Left lung (tissue), 10 donors: Measurements from ENCODE around the gene NIN. TPM values are rescaled to one million over a fixed set of nuclear protein-coding genes. Genes with fewer than 3 reads are reported as not detected.

Experiments
- ATAC-seq: fragments of 200-7000 bp; cut with Tn5 transposase; one replicate; pipeline ENCODE4 v1.9.1; 2020; ENCODE audit warnings: moderate library complexity
- DNase-seq, 4 donors: peaks; one replicate each; pipeline ENCODE4 v3.0.0-alpha.2; 2013 to 2020
- H3K27ac ChIP-seq, 2 donors: fragments of 200-600 bp; sonication (generic) in 1 of 2; one replicate each; pipeline versions ENCODE4 v1.5.0 to v1.8.0; 2020 to 2021
- H3K27me3 ChIP-seq, 2 donors: fragments of 200-600 bp; sonication (generic) in 1 of 2; one replicate each; pipeline versions ENCODE4 v1.5.0 to v1.8.0; 2020 to 2021
- H3K36me3 ChIP-seq, 2 donors: fragments of 200-600 bp; sonication (generic) in 1 of 2; one replicate each; pipeline versions ENCODE4 v1.5.0 to v1.8.0; 2020 to 2021
- H3K4me1 ChIP-seq, 2 donors: fragments of 200-600 bp; one replicate each; pipeline ENCODE4 v1.8.0; 2021
- H3K4me3 ChIP-seq, 2 donors: fragments of 200-600 bp; sonication (generic) in 1 of 2; one replicate each; pipeline versions ENCODE4 v1.5.0 to v1.8.0; 2020 to 2021; ENCODE audit warnings: mild to moderate bottlenecking in 1 of 2
- H3K9me3 ChIP-seq, 2 donors: fragments of 200-600 bp; sonication (generic) in 1 of 2; one replicate each; pipeline versions ENCODE4 v1.5.0 to v1.8.0; 2020 to 2021
- intact Hi-C, 2 donors: fragments of 100-400 bp; cut with DNase I; formaldehyde crosslinking; loops; one replicate each; pipeline versions ENCODE4 v1.11.2 to v1.14.2; 2022
- polyA plus RNA-seq, 6 donors: library from polyadenylated mRNA; unstranded; fragments of 120-200 nt; gene quantifications; one replicate each; pipeline ENCODE4 v1.2.1, GENCODE V29; 2013; ENCODE audit not compliant: insufficient read length in 6 of 6
- total RNA-seq, 2 donors: library from RNA; stranded (reverse); fragmentation: NEBNext Ultra II Directional; extraction: Animal tissue kit (Norgen Biotek cat#: 25700); gene quantifications; one replicate each; pipeline ENCODE4 v1.2.1, GENCODE V29; 2021
- TF ChIP-seq, protein P1 (sequence below), 2 donors: fragments of 200-600 bp; sonication (generic) in 1 of 2; IDR thresholded peaks; one replicate each; pipeline versions ENCODE4 v1.5.0 to v1.8.0; 2021; ENCODE audit warnings: antibody characterized with exemption in 2 of 2
- donor health status: DM: no; HTN: yes; CAD: no.
- donor health status: DM: no; HTN: no; CAD: no.

The NIN gene
- total and polyA plus RNA-seq, 8 donors: 25.2 to 49.6 (median 29.5) TPM

DNA sequence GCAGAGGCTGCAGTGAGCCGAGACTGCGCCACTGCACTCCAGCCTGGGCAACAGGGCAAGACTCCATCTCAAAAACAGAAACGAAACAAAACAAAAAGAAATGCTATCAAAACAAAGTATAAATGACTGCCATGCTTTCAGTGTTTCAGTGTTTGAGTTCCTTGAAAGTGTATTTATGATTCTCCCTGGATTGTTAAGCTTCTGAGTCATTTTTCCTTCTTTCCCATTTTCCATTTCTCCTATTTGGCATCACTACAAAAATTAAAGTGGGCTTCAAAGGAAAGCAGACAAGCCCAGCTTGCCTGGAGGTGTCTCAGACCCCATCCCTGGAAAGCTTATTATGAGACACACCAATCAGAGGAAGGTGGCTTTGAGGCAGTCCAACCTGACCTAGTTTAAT, 35.1 kb downstream of the NIN start:
- DNase-seq (no peak), ATAC-seq (no peak)
- intact Hi-C loops: loop anchor here in 1 of 2 donors (10.0 kb wide), 1 partner anchor 69 kb away; no protein-coding TSS in a partner anchor
- Histone ChIP-seq H3K9me3 (no peaks in the 10 kb centered on the region), H3K27ac (no peak overlapping the region), H3K4me3 (no peak overlapping the region), H3K36me3 (peaks cover 0 to 21% of the 10 kb centered on the region in 2 donors), H3K4me1 (no peaks in the 10 kb centered on the region), H3K27me3 (no peaks in the 10 kb centered on the region)
- TF ChIP-seq, protein P1, sequence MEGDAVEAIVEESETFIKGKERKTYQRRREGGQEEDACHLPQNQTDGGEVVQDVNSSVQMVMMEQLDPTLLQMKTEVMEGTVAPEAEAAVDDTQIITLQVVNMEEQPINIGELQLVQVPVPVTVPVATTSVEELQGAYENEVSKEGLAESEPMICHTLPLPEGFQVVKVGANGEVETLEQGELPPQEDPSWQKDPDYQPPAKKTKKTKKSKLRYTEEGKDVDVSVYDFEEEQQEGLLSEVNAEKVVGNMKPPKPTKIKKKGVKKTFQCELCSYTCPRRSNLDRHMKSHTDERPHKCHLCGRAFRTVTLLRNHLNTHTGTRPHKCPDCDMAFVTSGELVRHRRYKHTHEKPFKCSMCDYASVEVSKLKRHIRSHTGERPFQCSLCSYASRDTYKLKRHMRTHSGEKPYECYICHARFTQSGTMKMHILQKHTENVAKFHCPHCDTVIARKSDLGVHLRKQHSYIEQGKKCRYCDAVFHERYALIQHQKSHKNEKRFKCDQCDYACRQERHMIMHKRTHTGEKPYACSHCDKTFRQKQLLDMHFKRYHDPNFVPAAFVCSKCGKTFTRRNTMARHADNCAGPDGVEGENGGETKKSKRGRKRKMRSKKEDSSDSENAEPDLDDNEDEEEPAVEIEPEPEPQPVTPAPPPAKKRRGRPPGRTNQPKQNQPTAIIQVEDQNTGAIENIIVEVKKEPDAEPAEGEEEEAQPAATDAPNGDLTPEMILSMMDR (IDR thresholded peaks at IDR 0.05): no peak

DNA sequence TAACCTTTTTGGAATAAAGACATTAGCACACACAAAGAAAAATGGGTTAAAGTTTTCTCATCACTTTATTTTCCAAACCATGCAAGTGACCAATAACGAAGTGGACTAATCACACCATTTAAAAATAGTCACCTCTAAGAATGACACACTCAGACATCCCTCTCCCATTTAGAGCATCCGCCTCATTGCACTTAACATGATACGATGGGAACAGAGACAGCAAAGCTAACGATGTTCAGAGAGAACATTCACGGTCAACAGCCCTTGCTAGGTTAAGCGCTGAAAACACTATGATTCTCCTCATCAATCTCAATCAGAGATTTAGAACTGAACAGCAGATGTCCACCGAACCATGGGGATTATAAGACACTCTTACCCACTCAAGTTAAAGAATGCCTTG, 35.8 kb downstream of the NIN start:
- no peak overlapping the region for H3K4me3 ChIP-seq
- TF ChIP-seq, protein P1 (IDR thresholded peaks at IDR 0.05): no peak
- peaks cover 0 to 27% of the 10 kb centered on the region in 2 donors for H3K36me3 ChIP-seq
- H3K9me3 ChIP-seq: no peaks in the 10 kb centered on the region
- no peaks in the 10 kb centered on the region for H3K4me1 ChIP-seq
- ATAC-seq (no peak), DNase-seq (no peak)
- H3K27me3 ChIP-seq: no peaks in the 10 kb centered on the region
- no peak overlapping the region for H3K27ac ChIP-seq
- intact Hi-C loops: loop anchor here in 1 of 2 donors (10.0 kb wide), 1 partner anchor 70 kb away; no protein-coding TSS in a partner anchor

DNA sequence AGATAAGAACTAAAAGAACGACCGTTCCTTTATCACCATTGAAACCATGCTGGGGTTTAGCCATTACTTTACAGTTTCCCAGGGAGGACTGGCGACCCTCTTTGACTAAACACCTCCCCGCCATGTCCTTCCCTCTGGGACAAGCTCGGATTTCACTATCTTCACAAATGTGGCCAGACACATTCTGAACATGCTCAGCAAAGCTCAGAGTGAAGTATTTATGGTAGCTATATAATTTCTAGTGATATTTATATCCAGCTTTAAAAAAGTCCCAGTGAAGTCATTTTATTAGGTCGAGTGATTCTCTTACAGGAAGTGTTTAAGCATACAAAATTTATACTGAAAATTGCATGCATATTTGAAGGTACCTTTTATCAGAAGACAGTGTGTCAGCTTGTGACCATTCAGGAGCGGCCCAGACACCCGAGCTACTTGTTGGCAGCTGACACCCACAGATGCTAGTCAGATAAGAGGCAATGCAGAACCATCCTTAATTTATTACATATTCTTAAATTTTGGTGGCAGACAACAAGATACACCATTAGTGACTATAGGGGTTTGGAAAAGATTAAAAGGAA, 36.8 kb downstream of the NIN start:
- H3K9me3 ChIP-seq: no peaks in the 10 kb centered on the region
- no peaks in the 10 kb centered on the region for H3K4me1 ChIP-seq
- peaks cover 0 to 34% of the 10 kb centered on the region in 2 donors for H3K36me3 ChIP-seq
- TF ChIP-seq, protein P1 (IDR thresholded peaks at IDR 0.05): no peak
- no peak overlapping the region for H3K4me3 ChIP-seq
- no peak overlapping the region for H3K27ac ChIP-seq
- ATAC-seq (no peak), DNase-seq (no peak)
- intact Hi-C loops: loop anchor here in 1 of 2 donors (10.0 kb wide), 1 partner anchor 71 kb away; no protein-coding TSS in a partner anchor
- no peaks in the 10 kb centered on the region for H3K27me3 ChIP-seq

DNA sequence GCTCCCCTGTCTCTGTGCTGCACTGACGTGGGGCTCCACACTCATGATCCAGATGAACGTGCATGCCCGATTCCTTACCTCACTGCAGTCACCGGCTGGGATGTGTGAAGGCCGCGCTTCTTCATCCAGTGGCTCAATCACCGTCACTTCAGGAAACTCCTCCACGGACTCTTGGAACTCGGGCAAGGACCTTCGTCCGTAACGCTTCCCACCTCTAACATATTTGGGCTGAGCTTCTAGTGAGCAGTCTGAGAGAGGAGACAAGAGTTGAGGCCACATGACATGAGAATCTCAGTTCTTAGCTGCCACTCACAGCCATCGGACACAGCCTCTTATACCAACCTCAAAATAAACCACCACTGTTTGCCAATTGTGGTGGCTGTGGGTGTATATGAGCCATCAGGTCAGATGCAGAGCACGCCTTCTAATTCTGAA, 38.3 kb downstream of the NIN start:
- TF ChIP-seq, protein P1 (IDR thresholded peaks at IDR 0.05): no peak
- H3K27ac ChIP-seq: no peak overlapping the region
- peaks cover 0 to 33% of the 10 kb centered on the region in 2 donors for H3K36me3 ChIP-seq
- DNase-seq (no peak), ATAC-seq (no peak)
- intact Hi-C loops: loop anchor here in 1 of 2 donors (10.0 kb wide), 1 partner anchor 72 kb away; no protein-coding TSS in a partner anchor
- no peak overlapping the region for H3K4me3 ChIP-seq
- no peaks in the 10 kb centered on the region for H3K4me1 ChIP-seq
- H3K27me3 ChIP-seq: no peaks in the 10 kb centered on the region
- no peaks in the 10 kb centered on the region for H3K9me3 ChIP-seq

DNA sequence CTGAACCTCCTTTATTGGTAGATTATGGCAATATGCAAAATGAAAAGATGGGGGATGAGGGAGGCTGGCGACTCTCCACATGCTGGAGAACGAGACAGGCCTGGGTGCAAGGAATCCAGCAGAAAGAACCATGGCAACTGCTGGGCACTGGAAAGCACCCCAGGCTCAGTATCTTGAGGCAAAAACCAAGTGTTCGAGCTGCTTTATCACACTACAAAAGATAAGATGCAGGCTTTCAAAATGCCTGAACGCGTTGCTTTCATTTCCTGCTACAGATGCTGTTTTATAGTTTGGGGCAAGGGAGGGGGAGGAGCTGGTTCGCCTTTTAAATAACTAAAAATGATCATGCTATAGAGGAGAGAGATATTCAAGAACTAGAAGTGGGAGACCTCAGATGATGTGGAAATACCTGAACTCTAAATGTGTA, 38.9 kb downstream of the NIN start:
- Histone ChIP-seq H3K27me3 (no peaks in the 10 kb centered on the region), H3K27ac (no peak overlapping the region), H3K4me1 (no peaks in the 10 kb centered on the region), H3K9me3 (no peaks in the 10 kb centered on the region), H3K4me3 (no peak overlapping the region), H3K36me3 (peaks cover 0 to 33% of the 10 kb centered on the region in 2 donors)
- ATAC-seq (no peak), DNase-seq (no peak)
- intact Hi-C loops: loop anchor here in 1 of 2 donors (10.0 kb wide), 1 partner anchor 73 kb away; no protein-coding TSS in a partner anchor
- TF ChIP-seq, protein P1 (IDR thresholded peaks at IDR 0.05): no peak
